NCI-H2029 (cell line): ENCODE data around the gene LRRC52.

Experiments
- DNase-seq: peaks from one replicate; lab custom pipeline; 2025; lab: John Stamatoyannopoulos, UW

The LRRC52 gene

GRCh38 chr1:165543532-165544438, at the start of gene LRRC52:
LRRC52 (plus strand) TSS chr1:165544000; CDS start chr1:165544297, 297 bp downstream.
- peak; percentile 94 for DNase-seq

- DNase-seq, result no peak
These were observed 48.6 kb upstream of the LRRC52 start for GRCh38 chr1:165494949-165495857.

GRCh38 chr1:165495858-165496205, 48.0 kb upstream of the LRRC52 start:
- DNase-seq, result no peak

GRCh38 chr1:165496501-165496900, 47.3 kb upstream of the LRRC52 start:
- no peak for DNase-seq

- no peak for DNase-seq
These were observed 46.5 kb upstream of the LRRC52 start for GRCh38 chr1:165497069-165498013.

- DNase-seq, result no peak
These were observed 42.4 kb upstream of the LRRC52 start for GRCh38 chr1:165501330-165501969.

GRCh38 chr1:165501970-165502348, 41.8 kb upstream of the LRRC52 start:
- no peak for DNase-seq

GRCh38 chr1:165507570-165507969, 36.2 kb upstream of the LRRC52 start:
- DNase-seq, result no peak

- DNase-seq, result peak; percentile 37
These were observed 35.5 kb upstream of the LRRC52 start for GRCh38 chr1:165508291-165508690.

GRCh38 chr1:165512816-165513215, 31.0 kb upstream of the LRRC52 start:
- DNase-seq, result no peak

- DNase-seq, result no peak
These were observed 27.3 kb upstream of the LRRC52 start for GRCh38 chr1:165516469-165516868.

- DNase-seq, result no peak
These were observed 23.2 kb upstream of the LRRC52 start for GRCh38 chr1:165520646-165521045.

- peak; percentile 25 for DNase-seq
These were observed 19.0 kb upstream of the LRRC52 start for GRCh38 chr1:165524639-165525285.

GRCh38 chr1:165525708-165526107, 18.1 kb upstream of the LRRC52 start:
- no peak for DNase-seq

- DNase-seq, result no peak
These were observed 16.4 kb upstream of the LRRC52 start for GRCh38 chr1:165527251-165528007.

- peak; percentile 41 for DNase-seq
These were observed 12.8 kb upstream of the LRRC52 start for GRCh38 chr1:165531021-165531420.

- no peak for DNase-seq
These were observed 11.7 kb upstream of the LRRC52 start for GRCh38 chr1:165532053-165532452.

GRCh38 chr1:165533254-165533653, 10.5 kb upstream of the LRRC52 start:
- DNase-seq, result no peak

GRCh38 chr1:165536016-165536415, 7.8 kb upstream of the LRRC52 start:
- DNase-seq, result no peak
